ENCODE data around the gene RPS6KA2. TPM values are rescaled to one million over a fixed set of nuclear protein-coding genes. Genes with fewer than 3 reads are reported as not detected.
A peak's percentile ranks its signal among the peaks of the same experiment; 100 is the strongest.

Gene RPS6KA2
- total RNA-seq, 1 experiment from 2014 or later, result 7.2 TPM

GRCh38 chr6:166484863-166485262 lies 142.2 kb downstream of the RPS6KA2 start:
- no peak overlapping the region for H2AFZ ChIP-seq (ENCODE audit: low read length)
- H3K27ac ChIP-seq (ENCODE audit: low read length), result no peak overlapping the region
- no peaks in the 10 kb centered on the region for H3K79me2 ChIP-seq (ENCODE audit: low read length)
- H3K9me2 ChIP-seq (replicated peaks; ENCODE audit: insufficient read depth, low read length), result no peaks in the 10 kb centered on the region
- DNase-seq, result no peak
- H3K4me3 ChIP-seq (ENCODE audit: low read length), result no peak overlapping the region
- no peak overlapping the region for H3K4me2 ChIP-seq (ENCODE audit: low read depth, low read length, poor library complexity, severe bottlenecking)
- no peaks in the 10 kb centered on the region for H3K9me3 ChIP-seq (ENCODE audit: low read length)
- no peaks in the 10 kb centered on the region for H3K27me3 ChIP-seq (ENCODE audit: low read length)
- H4K20me1 ChIP-seq (ENCODE audit: insufficient read depth, low read depth, low read length), result no peaks in the 10 kb centered on the region
- H3K9ac ChIP-seq (ENCODE audit: low read length), result no peak overlapping the region
- peaks cover 8% of the 10 kb centered on the region for H3K4me1 ChIP-seq (ENCODE audit: low read length)
- H3K36me3 ChIP-seq (ENCODE audit: insufficient read depth, low read length), result no peaks in the 10 kb centered on the region

- Histone ChIP-seq H3K27ac (ENCODE audit: low read length) (no peak overlapping the region), H3K27me3 (ENCODE audit: low read length) (no peaks in the 10 kb centered on the region), H3K36me3 (ENCODE audit: insufficient read depth, low read length) (no peaks in the 10 kb centered on the region), H3K79me2 (ENCODE audit: low read length) (no peaks in the 10 kb centered on the region), H3K9me3 (ENCODE audit: low read length) (no peaks in the 10 kb centered on the region), H3K4me2 (ENCODE audit: low read depth, low read length, poor library complexity, severe bottlenecking) (no peak overlapping the region), H4K20me1 (ENCODE audit: insufficient read depth, low read depth, low read length) (no peaks in the 10 kb centered on the region), H3K9me2 (replicated peaks; ENCODE audit: insufficient read depth, low read length) (no peaks in the 10 kb centered on the region), H2AFZ (ENCODE audit: low read length) (no peak overlapping the region), H3K9ac (ENCODE audit: low read length) (no peak overlapping the region), H3K4me1 (ENCODE audit: low read length) (peaks cover 8% of the 10 kb centered on the region), H3K4me3 (ENCODE audit: low read length) (no peak overlapping the region)
- no peak for DNase-seq
Observed at GRCh38 chr6:166483573-166484250, 143.3 kb downstream of the RPS6KA2 start.

GRCh38 chr6:166483026-166483425 lies 144.0 kb downstream of the RPS6KA2 start:
- Histone ChIP-seq H2AFZ (ENCODE audit: low read length) (no peak overlapping the region), H3K79me2 (ENCODE audit: low read length) (no peaks in the 10 kb centered on the region), H3K27me3 (ENCODE audit: low read length) (no peaks in the 10 kb centered on the region), H3K4me2 (ENCODE audit: low read depth, low read length, poor library complexity, severe bottlenecking) (no peak overlapping the region), H3K9me2 (replicated peaks; ENCODE audit: insufficient read depth, low read length) (no peaks in the 10 kb centered on the region), H4K20me1 (ENCODE audit: insufficient read depth, low read depth, low read length) (no peaks in the 10 kb centered on the region), H3K36me3 (ENCODE audit: insufficient read depth, low read length) (no peaks in the 10 kb centered on the region), H3K9me3 (ENCODE audit: low read length) (no peaks in the 10 kb centered on the region), H3K27ac (ENCODE audit: low read length) (no peak overlapping the region), H3K4me3 (ENCODE audit: low read length) (no peak overlapping the region), H3K4me1 (ENCODE audit: low read length) (peaks cover 6% of the 10 kb centered on the region), H3K9ac (ENCODE audit: low read length) (no peak overlapping the region)
- DNase-seq, result no peak

GRCh38 chr6:166478782-166479592 lies 148.1 kb downstream of the RPS6KA2 start:
- H2AFZ ChIP-seq (ENCODE audit: low read length), result no peak overlapping the region
- no peaks in the 10 kb centered on the region for H4K20me1 ChIP-seq (ENCODE audit: insufficient read depth, low read depth, low read length)
- peaks cover 7% of the 10 kb centered on the region; the same call in 1 of the 2 replicates for H3K4me1 ChIP-seq (ENCODE audit: low read length)
- H3K4me3 ChIP-seq (ENCODE audit: low read length), result no peak overlapping the region
- no peaks in the 10 kb centered on the region for H3K27me3 ChIP-seq (ENCODE audit: low read length)
- DNase-seq, result no peak
- H3K9me2 ChIP-seq (replicated peaks; ENCODE audit: insufficient read depth, low read length), result no peaks in the 10 kb centered on the region
- H3K36me3 ChIP-seq (ENCODE audit: insufficient read depth, low read length), result no peaks in the 10 kb centered on the region
- H3K79me2 ChIP-seq (ENCODE audit: low read length), result no peaks in the 10 kb centered on the region
- no peak overlapping the region for H3K9ac ChIP-seq (ENCODE audit: low read length)
- no peak overlapping the region for H3K4me2 ChIP-seq (ENCODE audit: low read depth, low read length, poor library complexity, severe bottlenecking)
- no peak overlapping the region for H3K27ac ChIP-seq (ENCODE audit: low read length)
- H3K9me3 ChIP-seq (ENCODE audit: low read length), result no peaks in the 10 kb centered on the region

GRCh38 chr6:166477647-166478365 lies 149.2 kb downstream of the RPS6KA2 start:
- DNase-seq, result peak; percentile 35
- no peaks in the 10 kb centered on the region for H3K9me3 ChIP-seq (ENCODE audit: low read length)
- no peaks in the 10 kb centered on the region for H3K79me2 ChIP-seq (ENCODE audit: low read length)
- no peaks in the 10 kb centered on the region for H3K9me2 ChIP-seq (replicated peaks; ENCODE audit: insufficient read depth, low read length)
- no peak overlapping the region for H3K4me3 ChIP-seq (ENCODE audit: low read length)
- H3K27me3 ChIP-seq (ENCODE audit: low read length), result no peaks in the 10 kb centered on the region
- no peak overlapping the region for H2AFZ ChIP-seq (ENCODE audit: low read length)
- H4K20me1 ChIP-seq (ENCODE audit: insufficient read depth, low read depth, low read length), result no peaks in the 10 kb centered on the region
- no peaks in the 10 kb centered on the region for H3K36me3 ChIP-seq (ENCODE audit: insufficient read depth, low read length)
- peaks cover 7% of the 10 kb centered on the region; the same call in 1 of the 2 replicates for H3K4me1 ChIP-seq (ENCODE audit: low read length)
- H3K9ac ChIP-seq (ENCODE audit: low read length), result no peak overlapping the region
- H3K4me2 ChIP-seq (ENCODE audit: low read depth, low read length, poor library complexity, severe bottlenecking), result no peak overlapping the region
- no peak overlapping the region for H3K27ac ChIP-seq (ENCODE audit: low read length)

GRCh38 chr6:166476634-166477215 lies 150.3 kb downstream of the RPS6KA2 start:
- Histone ChIP-seq H3K27me3 (ENCODE audit: low read length) (no peaks in the 10 kb centered on the region), H3K4me2 (ENCODE audit: low read depth, low read length, poor library complexity, severe bottlenecking) (no peak overlapping the region), H4K20me1 (ENCODE audit: insufficient read depth, low read depth, low read length) (no peaks in the 10 kb centered on the region), H3K4me3 (ENCODE audit: low read length) (no peak overlapping the region), H3K9me2 (replicated peaks; ENCODE audit: insufficient read depth, low read length) (no peaks in the 10 kb centered on the region), H3K79me2 (ENCODE audit: low read length) (no peaks in the 10 kb centered on the region), H3K36me3 (ENCODE audit: insufficient read depth, low read length) (no peaks in the 10 kb centered on the region), H2AFZ (ENCODE audit: low read length) (no peak overlapping the region), H3K9me3 (ENCODE audit: low read length) (no peaks in the 10 kb centered on the region), H3K4me1 (ENCODE audit: low read length) (peaks cover 7% of the 10 kb centered on the region; the same call in 1 of the 2 replicates), H3K27ac (ENCODE audit: low read length) (no peak overlapping the region), H3K9ac (ENCODE audit: low read length) (no peak overlapping the region)
- no peak for DNase-seq

GRCh38 chr6:166476061-166476591 lies 150.9 kb downstream of the RPS6KA2 start:
- H3K9me3 ChIP-seq (ENCODE audit: low read length), result no peaks in the 10 kb centered on the region
- no peaks in the 10 kb centered on the region for H3K36me3 ChIP-seq (ENCODE audit: insufficient read depth, low read length)
- no peaks in the 10 kb centered on the region for H3K9me2 ChIP-seq (replicated peaks; ENCODE audit: insufficient read depth, low read length)
- no peaks in the 10 kb centered on the region for H3K79me2 ChIP-seq (ENCODE audit: low read length)
- no peaks in the 10 kb centered on the region for H4K20me1 ChIP-seq (ENCODE audit: insufficient read depth, low read depth, low read length)
- H3K9ac ChIP-seq (ENCODE audit: low read length), result no peak overlapping the region
- no peak for DNase-seq
- peaks cover 7% of the 10 kb centered on the region; the same call in 1 of the 2 replicates for H3K4me1 ChIP-seq (ENCODE audit: low read length)
- H3K27ac ChIP-seq (ENCODE audit: low read length), result no peak overlapping the region
- no peak overlapping the region for H3K4me2 ChIP-seq (ENCODE audit: low read depth, low read length, poor library complexity, severe bottlenecking)
- H3K4me3 ChIP-seq (ENCODE audit: low read length), result no peak overlapping the region
- H2AFZ ChIP-seq (ENCODE audit: low read length), result no peak overlapping the region
- no peaks in the 10 kb centered on the region for H3K27me3 ChIP-seq (ENCODE audit: low read length)
